NB4 (cell line): Measurements from ENCODE around the gene NOX3.

Source experiments
- DNase-seq: peaks from one replicate; pipeline ENCODE4 v3.0.0; 2010; ENCODE audit warnings: low read depth
- H3K4me3 ChIP-seq: one replicate; pipeline ENCODE4 v1.5.1; 2011; ENCODE audit warnings: mild to moderate bottlenecking, low read depth, low read length, moderate library complexity
- MYC ChIP-seq: IDR thresholded peaks from 2 replicates; pipeline ENCODE4 v1.6.1; 2011; ENCODE audit warnings: low read depth, low read length
- POLR2A ChIP-seq: IDR thresholded peaks from 2 replicates; pipeline ENCODE4 v1.6.1; 2011; ENCODE audit warnings: mild to moderate bottlenecking; ENCODE audit not compliant: insufficient read length; ENCODE audit errors: extremely low read depth
- TF ChIP-seq, protein P1 (sequence below): IDR thresholded peaks from one replicate; pipeline ENCODE4 v1.5.1; 2012; ENCODE audit warnings: low read depth, low read length
- TF ChIP-seq, protein P2 (sequence below): IDR thresholded peaks from 2 replicates; pipeline ENCODE4 v1.6.1; 2011; ENCODE audit warnings: low read depth, low read length

Gene NOX3

DNA sequence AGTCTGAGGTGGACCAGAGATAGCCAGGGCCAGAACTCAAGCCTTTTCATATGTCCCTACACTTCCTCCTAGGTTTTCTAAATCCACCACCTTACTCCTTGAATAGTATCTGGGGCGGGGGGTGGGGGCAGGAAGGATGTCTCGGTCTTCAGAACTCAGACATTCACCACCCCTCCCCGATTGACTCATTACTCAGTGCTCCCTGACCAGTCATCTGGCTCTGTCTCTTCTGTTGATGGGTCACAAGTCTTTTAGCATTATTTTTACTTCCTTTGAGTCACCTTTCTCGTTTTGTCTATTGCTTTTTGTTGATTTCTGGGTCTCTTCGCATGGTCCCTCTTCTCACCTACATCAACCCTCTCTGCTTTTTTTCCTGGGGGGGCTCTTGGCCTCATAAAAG, 23.3 kb downstream of the NOX3 start:
- TF ChIP-seq, protein P1, sequence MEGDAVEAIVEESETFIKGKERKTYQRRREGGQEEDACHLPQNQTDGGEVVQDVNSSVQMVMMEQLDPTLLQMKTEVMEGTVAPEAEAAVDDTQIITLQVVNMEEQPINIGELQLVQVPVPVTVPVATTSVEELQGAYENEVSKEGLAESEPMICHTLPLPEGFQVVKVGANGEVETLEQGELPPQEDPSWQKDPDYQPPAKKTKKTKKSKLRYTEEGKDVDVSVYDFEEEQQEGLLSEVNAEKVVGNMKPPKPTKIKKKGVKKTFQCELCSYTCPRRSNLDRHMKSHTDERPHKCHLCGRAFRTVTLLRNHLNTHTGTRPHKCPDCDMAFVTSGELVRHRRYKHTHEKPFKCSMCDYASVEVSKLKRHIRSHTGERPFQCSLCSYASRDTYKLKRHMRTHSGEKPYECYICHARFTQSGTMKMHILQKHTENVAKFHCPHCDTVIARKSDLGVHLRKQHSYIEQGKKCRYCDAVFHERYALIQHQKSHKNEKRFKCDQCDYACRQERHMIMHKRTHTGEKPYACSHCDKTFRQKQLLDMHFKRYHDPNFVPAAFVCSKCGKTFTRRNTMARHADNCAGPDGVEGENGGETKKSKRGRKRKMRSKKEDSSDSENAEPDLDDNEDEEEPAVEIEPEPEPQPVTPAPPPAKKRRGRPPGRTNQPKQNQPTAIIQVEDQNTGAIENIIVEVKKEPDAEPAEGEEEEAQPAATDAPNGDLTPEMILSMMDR: no peak
- TF ChIP-seq MYC (no peak), POLR2A (no peak)
- TF ChIP-seq, protein P2, sequence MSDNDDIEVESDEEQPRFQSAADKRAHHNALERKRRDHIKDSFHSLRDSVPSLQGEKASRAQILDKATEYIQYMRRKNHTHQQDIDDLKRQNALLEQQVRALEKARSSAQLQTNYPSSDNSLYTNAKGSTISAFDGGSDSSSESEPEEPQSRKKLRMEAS: no peak
- no peak overlapping the region for H3K4me3 ChIP-seq
- no peak for DNase-seq

DNA sequence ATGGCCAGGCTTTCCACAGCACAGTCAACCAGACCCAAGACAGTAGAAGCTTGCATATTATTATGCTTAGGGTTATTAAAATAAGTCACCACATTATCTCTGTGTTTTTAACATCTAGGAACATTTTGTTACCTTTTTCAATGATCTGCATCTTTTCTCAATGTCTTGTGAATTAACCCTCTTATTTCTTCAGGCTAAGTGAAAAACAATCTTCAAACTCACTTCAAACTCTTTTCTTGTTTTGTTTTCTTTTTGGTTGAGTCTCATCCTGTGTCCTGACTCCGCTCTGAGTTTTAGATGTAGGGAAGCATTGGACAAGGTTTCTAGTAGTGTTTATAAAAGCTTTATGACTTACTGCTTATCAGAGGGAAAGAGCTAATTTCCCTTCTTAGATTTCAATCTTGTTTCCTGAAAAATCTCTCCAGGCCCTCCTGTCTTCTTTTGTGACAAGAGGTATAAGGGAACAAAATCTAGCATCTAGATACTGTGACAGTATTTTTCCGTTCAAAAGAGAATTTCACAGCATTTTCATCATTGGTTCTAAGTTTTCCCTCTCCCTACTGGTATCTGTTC, 26.2 kb downstream of the NOX3 start:
- TF ChIP-seq, protein P1: no peak
- TF ChIP-seq POLR2A: no peak
- TF ChIP-seq, protein P2: no peak
- TF ChIP-seq MYC: no peak
- DNase-seq: no peak
- H3K4me3 ChIP-seq: no peak overlapping the region

DNA sequence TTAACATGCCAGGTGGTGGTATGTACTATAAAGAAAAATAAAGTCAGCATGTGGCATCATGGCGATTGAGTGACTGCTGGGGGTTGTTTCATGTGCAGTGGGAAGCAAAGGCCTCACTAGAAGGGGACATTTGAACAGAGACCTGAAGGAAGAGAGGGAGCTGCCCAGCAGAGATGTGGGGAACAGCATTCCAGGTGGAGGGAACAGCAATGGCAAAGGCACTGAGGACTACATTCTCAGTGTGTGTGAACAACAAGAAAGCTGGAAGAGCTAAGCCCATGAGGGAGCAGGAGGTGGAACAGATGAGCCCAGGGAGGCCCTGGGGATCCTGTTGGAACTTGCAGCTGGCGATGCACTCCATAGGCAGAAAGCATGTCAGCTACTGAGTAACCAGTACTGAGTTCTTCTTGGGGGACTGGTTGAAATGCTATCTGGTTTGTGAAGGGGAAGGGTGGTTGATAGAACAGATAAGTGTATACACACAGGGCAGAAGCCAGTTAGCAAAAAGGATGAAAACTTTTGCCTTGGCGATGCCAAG, 29.2 kb downstream of the NOX3 start:
- no peak for DNase-seq
- H3K4me3 ChIP-seq: no peak overlapping the region
- TF ChIP-seq MYC: no peak
- TF ChIP-seq, protein P1: no peak

DNA sequence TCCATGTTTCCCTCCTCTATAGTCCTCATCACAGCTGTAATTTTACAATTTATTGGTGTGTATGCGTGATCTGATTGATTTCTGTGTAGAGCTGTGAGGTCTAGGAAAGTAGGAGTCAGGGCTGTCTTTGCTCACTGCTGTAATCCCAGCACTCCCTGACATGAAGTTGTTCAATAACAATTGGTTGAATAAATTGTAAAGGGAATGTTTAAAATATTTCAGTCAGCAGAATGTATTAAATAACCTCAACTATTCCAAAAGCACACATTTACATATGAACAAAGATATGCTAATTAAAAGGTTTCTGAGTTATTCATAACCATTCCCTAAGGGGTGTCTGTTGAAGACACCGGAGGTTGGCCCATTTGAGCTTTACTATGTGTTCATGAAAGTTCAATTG, 31.5 kb downstream of the NOX3 start:
- TF ChIP-seq POLR2A: no peak
- no peak overlapping the region for H3K4me3 ChIP-seq
- no peak for DNase-seq

DNA sequence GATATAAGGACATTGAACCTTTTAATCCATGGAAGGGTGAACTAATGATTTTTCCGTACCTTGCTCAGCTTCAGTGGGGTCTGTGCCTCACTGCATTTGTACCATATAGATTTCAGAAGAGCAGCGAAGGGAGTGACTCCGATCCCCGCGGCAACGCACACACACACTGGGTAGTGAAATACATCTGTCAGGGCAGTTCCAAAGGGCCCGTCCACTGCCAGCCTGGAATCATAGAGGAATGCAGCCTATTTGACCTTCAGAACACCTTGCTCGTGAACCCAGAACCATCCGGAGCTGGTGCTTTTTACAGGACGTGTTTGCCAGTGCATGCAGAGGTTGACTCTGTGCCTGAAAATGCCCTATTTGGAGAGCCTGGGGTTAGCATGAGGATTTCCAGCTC, 33.0 kb downstream of the NOX3 start:
- H3K4me3 ChIP-seq: no peak overlapping the region
- DNase-seq: no peak
- TF ChIP-seq POLR2A: no peak
- TF ChIP-seq, protein P2: no peak

DNA sequence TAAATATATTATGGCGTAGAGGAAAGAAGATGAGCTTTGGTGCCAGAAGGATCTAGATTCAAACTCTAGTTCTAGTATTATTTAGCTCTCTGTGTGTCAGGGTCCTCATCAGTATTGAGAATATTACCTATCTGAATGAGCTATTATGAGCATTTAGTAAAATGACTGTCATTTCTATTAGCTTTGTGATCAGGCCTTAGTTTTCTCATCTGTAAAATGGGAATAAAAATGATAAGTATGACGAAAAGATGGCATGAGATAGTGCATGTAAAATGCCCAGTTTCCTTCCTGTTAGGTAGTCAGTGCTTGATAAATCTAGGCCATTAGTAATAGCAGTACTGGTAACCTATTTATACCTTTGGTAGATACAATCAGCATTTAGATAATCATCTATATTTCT, 35.1 kb downstream of the NOX3 start:
- no peak for TF ChIP-seq POLR2A
- TF ChIP-seq, protein P2: no peak
- TF ChIP-seq, protein P1: no peak
- no peak overlapping the region for H3K4me3 ChIP-seq
- DNase-seq: no peak

DNA sequence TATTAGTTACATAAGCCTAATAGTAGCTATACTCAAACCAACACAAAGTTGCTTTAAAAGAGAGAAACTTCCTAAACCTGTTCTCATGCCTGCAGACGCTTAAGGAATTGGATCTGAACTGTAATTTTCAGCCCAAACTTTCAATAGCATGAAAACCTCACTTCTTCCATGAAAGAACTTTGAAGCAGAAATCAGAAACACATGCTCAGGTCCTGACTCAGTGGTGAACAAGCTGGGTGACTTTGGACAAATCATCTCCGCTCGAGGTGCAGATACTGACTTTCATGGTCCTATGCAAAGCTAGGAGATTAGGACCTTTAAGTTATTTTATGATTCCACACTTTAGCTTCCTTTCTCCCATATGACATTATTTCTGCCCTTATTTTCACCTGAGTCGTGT, 36.5 kb downstream of the NOX3 start:
- H3K4me3 ChIP-seq: peak overlapping the region; percentile 63
- TF ChIP-seq, protein P2: no peak
- TF ChIP-seq, protein P1: no peak
- TF ChIP-seq POLR2A (no peak), MYC (no peak)
- peak; percentile 16 for DNase-seq
